HepG2 (cell line): ENCODE data around the gene NAP1L1. TPM values are rescaled to one million over a fixed set of nuclear protein-coding genes. Genes with fewer than 3 reads are reported as not detected.

Experiments
- ARID3A ChIP-seq: IDR thresholded peaks from 2 replicates; pipeline ENCODE4 v1.6.1; 2012; ENCODE audit warnings: low read depth, low read length, improper control_type of control experiment
- HES4 ChIP-seq: sonication (generic); formaldehyde crosslinking; IDR thresholded peaks from 2 replicates; pipeline ENCODE4 v1.9.0; 2021; ENCODE audit warnings: mild to moderate bottlenecking, missing genetic modification reagents, borderline replicate concordance
- HOXA7 ChIP-seq: sonication (generic); formaldehyde crosslinking; IDR thresholded peaks from 2 replicates; pipeline ENCODE4 v1.8.1; 2022; ENCODE audit warnings: mild to moderate bottlenecking, missing genetic modification reagents, moderate library complexity
- JDP2 ChIP-seq: sonication (generic); formaldehyde crosslinking; IDR thresholded peaks from 2 replicates; pipeline ENCODE4 v1.8.1; 2022; ENCODE audit warnings: missing genetic modification reagents, borderline replicate concordance
- KAT2B ChIP-seq: fragments of 150-350 bp; IDR thresholded peaks from 2 replicates; pipeline ENCODE4 v1.6.1; 2014; ENCODE audit warnings: low read depth, low read length, borderline replicate concordance
- MAZ ChIP-seq, 2 experiments: sonication (generic) in 1 of 2; formaldehyde crosslinking in 1 of 2; IDR thresholded peaks; 2 replicates each; pipeline versions ENCODE4 v1.5.0 to v1.6.1; 2012 to 2020; ENCODE audit warnings: low read depth in 2 of 2, mild to moderate bottlenecking in 2 of 2, borderline replicate concordance in 1 of 2, improper control_type of control experiment in 1 of 2, low read length in 1 of 2, missing genetic modification reagents in 1 of 2, moderate library complexity in 1 of 2
- POLR2G ChIP-seq: fragments of 200-400 bp; formaldehyde crosslinking; IDR thresholded peaks from 2 replicates; pipeline ENCODE4 v1.6.1; 2018; ENCODE audit warnings: mild to moderate bottlenecking, low read depth, low read length, moderate library complexity
- PREB ChIP-seq: sonication (generic); formaldehyde crosslinking; IDR thresholded peaks from 2 replicates; pipeline ENCODE4 v1.4.0; 2020; ENCODE audit warnings: missing genetic modification reagents
- SATB2 ChIP-seq: sonication (generic); formaldehyde crosslinking; IDR thresholded peaks from 2 replicates; pipeline ENCODE4 v1.5.0; 2020; ENCODE audit warnings: missing genetic modification reagents
- SNRNP70 ChIP-seq: fragments of 200-400 bp; formaldehyde crosslinking; IDR thresholded peaks from 2 replicates; pipeline ENCODE4 v1.6.1; 2017; ENCODE audit warnings: mild to moderate bottlenecking, low read depth, low read length, moderate library complexity
- TOPORS ChIP-seq: sonication (generic); formaldehyde crosslinking; IDR thresholded peaks from 2 replicates; pipeline ENCODE4 v1.8.0; 2023; ENCODE audit warnings: mild to moderate bottlenecking, missing genetic modification reagents
- ZBTB42 ChIP-seq: sonication (generic); formaldehyde crosslinking; IDR thresholded peaks from 2 replicates; pipeline ENCODE4 v1.5.0; 2020; ENCODE audit warnings: mild to moderate bottlenecking, missing genetic modification reagents
- ZC3H13 ChIP-seq: sonication (generic); formaldehyde crosslinking; IDR thresholded peaks from 2 replicates; pipeline ENCODE4 v1.8.1; 2023; ENCODE audit warnings: mild to moderate bottlenecking, missing genetic modification reagents, moderate library complexity
- ZNF142 ChIP-seq: sonication (generic); formaldehyde crosslinking; IDR thresholded peaks from 2 replicates; pipeline ENCODE4 v1.4.0; 2020; ENCODE audit warnings: missing genetic modification reagents
- ZNF326 ChIP-seq: sonication (generic); formaldehyde crosslinking; IDR thresholded peaks from 2 replicates; pipeline ENCODE4 v1.4.0; 2020; ENCODE audit warnings: missing genetic modification reagents, borderline replicate concordance
- ZNF512 ChIP-seq: sonication (generic); formaldehyde crosslinking; IDR thresholded peaks from 2 replicates; pipeline ENCODE4 v1.4.0; 2020; ENCODE audit warnings: mild to moderate bottlenecking, missing genetic modification reagents
- ZNF569 ChIP-seq: sonication (generic); formaldehyde crosslinking; IDR thresholded peaks from 2 replicates; pipeline ENCODE4 v1.5.0; 2020; ENCODE audit warnings: mild to moderate bottlenecking, missing genetic modification reagents, moderate library complexity, borderline replicate concordance
- ZNF703 ChIP-seq: sonication (generic); formaldehyde crosslinking; IDR thresholded peaks from 2 replicates; pipeline ENCODE4 v1.5.1; 2020; ENCODE audit warnings: missing genetic modification reagents, mild to moderate bottlenecking, moderate library complexity, borderline replicate concordance
- polyA plus RNA-seq, 8 experiments: library from polyadenylated mRNA; depleted of rRNA in 3 of 8; stranded (reverse) in 7 of 8; unstranded in 1 of 8; fragments of >200 nt; fragmentation: Illumina TruSeq in 4 of 8; extraction: Trizol in 4 of 8; gene quantifications; 2 replicates each; pipeline versions ENCODE4 v1.2.1 to v1.2.3, GENCODE V29; 2011 to 2016; ENCODE audit warnings: low read depth in 4 of 8, missing spikeins in 1 of 8, mixed read lengths in 1 of 8; ENCODE audit not compliant: insufficient read depth in 1 of 8
- total RNA-seq, 5 experiments: library from RNA; depleted of rRNA; stranded (reverse); fragments of >200 nt; fragmentation: Illumina TruSeq; extraction: Trizol; gene quantifications; 2 replicates each; pipeline ENCODE4 v1.2.3, GENCODE V29; 2016; ENCODE audit warnings: low read depth in 1 of 5

The NAP1L1 gene
- total and polyA plus RNA-seq, 2 of the 13 experiments (the other 11 are each of a cell fraction or from before 2014, with no cell fraction given), result 207 to 309 TPM

GRCh38 chr12:76031414-76032042 lies 53.0 kb downstream of the NAP1L1 start, which contains the start of gene PHLDA1 (continued):
- no peak; the same call in 1 of the 2 replicates for TF ChIP-seq ZNF569 (CRISPR knock-in tag)
- TF ChIP-seq ARID3A, result no peak
- peak; percentile 99 for TF ChIP-seq POLR2G
- 0 out of 2 replicates have a peak, but pooled peaks have one; percentile 11 for TF ChIP-seq HES4 (CRISPR knock-in tag)
- TF ChIP-seq ZNF512 (CRISPR knock-in tag), result 0 out of 2 replicates have a peak, but pooled peaks have one; percentile 15
- TF ChIP-seq HOXA7, result no peak; the same call in 1 of the 2 replicates
- TF ChIP-seq SATB2 (CRISPR knock-in tag), result peak; percentile 88
- peak; percentile 66 for TF ChIP-seq ZC3H13 (CRISPR knock-in tag)
- TF ChIP-seq ZBTB42 (CRISPR knock-in tag), result peak; percentile 63; the same call in 1 of the 2 replicates
- no peak for TF ChIP-seq SNRNP70
- TF ChIP-seq PREB, result no peak
- TF ChIP-seq KAT2B, result no peak
- peak; percentile 84 for TF ChIP-seq MAZ (IDR thresholded peaks at IDR 0.05; ENCODE audit: borderline replicate concordance, low read depth, low read length)
- TF ChIP-seq MAZ (CRISPR knock-in tag; IDR thresholded peaks at IDR 0.05; ENCODE audit: low read depth), result peak; percentile 83
- TF ChIP-seq ZNF142 (CRISPR knock-in tag), result peak; percentile 91
- TF ChIP-seq ZNF326 (CRISPR knock-in tag), result no peak
- peak; percentile 86; the same call in 1 of the 2 replicates for TF ChIP-seq ZNF703 (CRISPR knock-in tag)
- peak; percentile 55; the same call in 1 of the 2 replicates for TF ChIP-seq JDP2
- TF ChIP-seq TOPORS (CRISPR knock-in tag), result peak; percentile 94
